Measurements from ENCODE around the gene TNPO3. TPM values are rescaled to one million over a fixed set of nuclear protein-coding genes. Genes with fewer than 3 reads are reported as not detected.

The TNPO3 gene
- total and polyA plus RNA-seq, 2 of the 4 experiments (the other 2 are of a cell fraction) = 24.2 to 77.2 TPM

DNA sequence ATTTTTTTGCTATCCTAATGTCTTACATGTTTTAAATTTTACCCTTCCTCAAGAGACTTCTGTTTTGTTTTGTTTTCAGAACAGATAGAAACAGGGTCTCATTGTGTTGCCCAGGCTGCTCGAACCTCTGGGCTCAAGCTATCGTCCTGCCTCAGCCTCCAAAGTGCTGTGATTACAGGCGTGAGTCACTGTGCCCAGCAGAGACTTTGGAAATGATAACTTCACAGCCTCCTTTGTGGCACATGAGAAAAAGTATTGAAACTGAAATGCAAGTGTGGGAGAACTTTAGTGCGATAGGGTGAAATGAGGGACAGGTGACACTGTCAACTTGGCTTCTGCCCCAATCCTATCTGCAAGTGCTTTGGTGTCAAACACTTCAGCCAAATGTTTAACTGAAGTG lies 95.6 kb downstream of the TNPO3 start:
- H3K4me1 ChIP-seq (ENCODE audit: control insufficient read depth, insufficient read depth, low read length) = peaks cover 4% of the 10 kb centered on the region; the same call in 1 of the 2 replicates
- DNase-seq = no peak
- TF ChIP-seq NFE2L2 (IDR thresholded peaks at IDR 0.05; ENCODE audit: low read depth, low read length) = no peak
- TF ChIP-seq MAFK (IDR thresholded peaks at IDR 0.05; ENCODE audit: low read depth, low read length) = no peak
- TF ChIP-seq, protein P1, sequence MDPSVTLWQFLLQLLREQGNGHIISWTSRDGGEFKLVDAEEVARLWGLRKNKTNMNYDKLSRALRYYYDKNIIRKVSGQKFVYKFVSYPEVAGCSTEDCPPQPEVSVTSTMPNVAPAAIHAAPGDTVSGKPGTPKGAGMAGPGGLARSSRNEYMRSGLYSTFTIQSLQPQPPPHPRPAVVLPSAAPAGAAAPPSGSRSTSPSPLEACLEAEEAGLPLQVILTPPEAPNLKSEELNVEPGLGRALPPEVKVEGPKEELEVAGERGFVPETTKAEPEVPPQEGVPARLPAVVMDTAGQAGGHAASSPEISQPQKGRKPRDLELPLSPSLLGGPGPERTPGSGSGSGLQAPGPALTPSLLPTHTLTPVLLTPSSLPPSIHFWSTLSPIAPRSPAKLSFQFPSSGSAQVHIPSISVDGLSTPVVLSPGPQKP (IDR thresholded peaks at IDR 0.05; ENCODE audit: borderline replicate concordance, low read depth, low read length) = no peak
- no peak for TF ChIP-seq CTCF (conservative IDR thresholded peaks at IDR 0.05; ENCODE audit: low read depth, low read length)
- no peak for TF ChIP-seq RFX5 (IDR thresholded peaks at IDR 0.05; ENCODE audit: low read depth, low read length)
- TF ChIP-seq MXI1 (IDR thresholded peaks at IDR 0.05; ENCODE audit: borderline replicate concordance, low read depth, low read length) = no peak
- TF ChIP-seq MAZ (IDR thresholded peaks at IDR 0.05; ENCODE audit: borderline replicate concordance, low read depth, low read length) = no peak
- TF ChIP-seq, protein P2, sequence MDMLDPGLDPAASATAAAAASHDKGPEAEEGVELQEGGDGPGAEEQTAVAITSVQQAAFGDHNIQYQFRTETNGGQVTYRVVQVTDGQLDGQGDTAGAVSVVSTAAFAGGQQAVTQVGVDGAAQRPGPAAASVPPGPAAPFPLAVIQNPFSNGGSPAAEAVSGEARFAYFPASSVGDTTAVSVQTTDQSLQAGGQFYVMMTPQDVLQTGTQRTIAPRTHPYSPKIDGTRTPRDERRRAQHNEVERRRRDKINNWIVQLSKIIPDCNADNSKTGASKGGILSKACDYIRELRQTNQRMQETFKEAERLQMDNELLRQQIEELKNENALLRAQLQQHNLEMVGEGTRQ (IDR thresholded peaks at IDR 0.05; ENCODE audit: low read depth, low read length) = no peak
- no peak for TF ChIP-seq CHD1 (IDR thresholded peaks at IDR 0.05; ENCODE audit: low read depth, low read length)
- TF ChIP-seq FOS (IDR thresholded peaks at IDR 0.05; ENCODE audit: low read depth, low read length) = no peak
- TF ChIP-seq RCOR1 (IDR thresholded peaks at IDR 0.05; ENCODE audit: insufficient replicate concordance, low read length) = no peak
- no peak for TF ChIP-seq BHLHE40 (IDR thresholded peaks at IDR 0.05; ENCODE audit: low read depth, low read length)
- no peak for TF ChIP-seq CEBPB (IDR thresholded peaks at IDR 0.05; ENCODE audit: low read depth, low read length)
- no peak for TF ChIP-seq SMC3 (IDR thresholded peaks at IDR 0.05; ENCODE audit: low read depth, low read length)
- TF ChIP-seq RAD21 (IDR thresholded peaks at IDR 0.05; ENCODE audit: low read length) = no peak
- no peak for TF ChIP-seq POLR2A (IDR thresholded peaks at IDR 0.05; ENCODE audit: low read depth, low read length)
- no peak overlapping the region for H2AK5ac ChIP-seq (ENCODE audit: low read depth, low read length)
- WGBS, 2 experiments (ENCODE audit: extremely low coverage in 2 of 2, insufficient read length in 1 of 2) = no CpG with 5 or more reads among the region's 4 CpGs
- no peak overlapping the region for H3K4me3 ChIP-seq (ENCODE audit: insufficient read depth, low read depth, low read length)
- no peak overlapping the region for H4K91ac ChIP-seq (ENCODE audit: insufficient read depth, low read depth, low read length)
- no TSS peak for BruUV-seq (replicated peaks)
- H3K18ac ChIP-seq (ENCODE audit: low read depth, low read length) = no peak overlapping the region
- H2BK20ac ChIP-seq (ENCODE audit: low read depth, low read length) = no peak overlapping the region
- H2AK9ac ChIP-seq (replicated peaks; ENCODE audit: low read depth, low read length, poor library complexity) = no peak overlapping the region
- H3K36me3 ChIP-seq (ENCODE audit: control insufficient read depth, insufficient read depth, low read length) = peaks cover 24% of the 10 kb centered on the region
- CTCF ChIA-PET = no interaction called here
- H2BK15ac ChIP-seq (ENCODE audit: low read depth, low read length) = no peak overlapping the region
- H2BK120ac ChIP-seq (ENCODE audit: low read depth, low read length) = no peak overlapping the region
- no peak overlapping the region for H3K23ac ChIP-seq (ENCODE audit: low read depth, low read length)
- no peak overlapping the region for H2AFZ ChIP-seq (replicated peaks; ENCODE audit: low read length, poor library complexity)
- H3K9me1 ChIP-seq (ENCODE audit: insufficient read depth, low read length) = no peaks in the 10 kb centered on the region; the same call in 1 of the 2 replicates
- POLR2A ChIA-PET (ENCODE audit: unreplicated experiment) = no interaction called here
- H3K9me3 ChIP-seq (ENCODE audit: control insufficient read depth, insufficient read depth, low read length) = no peaks in the 10 kb centered on the region
- in situ Hi-C loops (cut with MboI; ENCODE audit: low sequenced_read_pairs) (no loop called here), intact Hi-C loops (cut with micrococcal nuclease) (no loop called here), dilution Hi-C loops (cut with HindIII; ENCODE audit: low sequenced_read_pairs, unreplicated experiment) (no loop called here)
- H4K8ac ChIP-seq (ENCODE audit: low read depth in 2 of 2, low read length in 2 of 2) = no peak overlapping the region
- no peaks in the 10 kb centered on the region for H3K27me3 ChIP-seq (ENCODE audit: control insufficient read depth, insufficient read depth, low read length)
- H2BK5ac ChIP-seq (ENCODE audit: low read depth, low read length, poor library complexity, severe bottlenecking) = no peak overlapping the region
- no peak overlapping the region for H3K56ac ChIP-seq (ENCODE audit: extremely low read depth, insufficient read depth, low read length)
- peaks cover 0 to 9% of the 10 kb centered on the region in 2 experiments; a peak in 2 of 4 replicates for H3K79me1 ChIP-seq (ENCODE audit: low read depth in 1 of 2, low read length in 2 of 2)
- ATAC-seq (ENCODE audit: low read depth) = no peak
- H3K4me2 ChIP-seq (ENCODE audit: low read depth, low read length) = no peak overlapping the region
- no peak overlapping the region for H3K14ac ChIP-seq (replicated peaks; ENCODE audit: low read depth, low read length)
- no peak overlapping the region for H3K27ac ChIP-seq (ENCODE audit: insufficient read depth, low read length)
- H4K5ac ChIP-seq (ENCODE audit: low read depth, low read length) = no peak overlapping the region
- H3K9ac ChIP-seq (ENCODE audit: low read depth, low read length) = no peak overlapping the region
- no peak overlapping the region for H3K4ac ChIP-seq (ENCODE audit: low read depth, low read length)
- no peaks in the 10 kb centered on the region; the same call in 1 of the 2 replicates for H4K20me1 ChIP-seq (ENCODE audit: insufficient read depth, low read length)
